Stimulated activated CD8-positive, alpha-beta memory T cell treated with anti-CD3 and anti-CD28 coated beads, Interleukin-15, amount 100 ng/mL, for 24 hours (primary cell): ENCODE data around the gene ATP6AP2.
"Not testable (repeated sequence)": the region's sequence is repeated elsewhere in the genome, so short reads cannot be mapped to it uniquely, and the experiment has no call there.

Experiments used
- DNase-seq: peaks from one replicate; pipeline ENCODE4 v3.0.0-alpha.2; 2020; ENCODE audit warnings: low read depth

ATP6AP2 gene, protein sequence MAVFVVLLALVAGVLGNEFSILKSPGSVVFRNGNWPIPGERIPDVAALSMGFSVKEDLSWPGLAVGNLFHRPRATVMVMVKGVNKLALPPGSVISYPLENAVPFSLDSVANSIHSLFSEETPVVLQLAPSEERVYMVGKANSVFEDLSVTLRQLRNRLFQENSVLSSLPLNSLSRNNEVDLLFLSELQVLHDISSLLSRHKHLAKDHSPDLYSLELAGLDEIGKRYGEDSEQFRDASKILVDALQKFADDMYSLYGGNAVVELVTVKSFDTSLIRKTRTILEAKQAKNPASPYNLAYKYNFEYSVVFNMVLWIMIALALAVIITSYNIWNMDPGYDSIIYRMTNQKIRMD

GRCh38 chrX:40580537-40581335, at the start of gene ATP6AP2:
Gene ATP6AP2, plus strand, starts transcription at chrX:40580970. Its CDS starts 96 bp downstream, at chrX:40581066.
- DNase-seq, result peak; percentile 52

DNA sequence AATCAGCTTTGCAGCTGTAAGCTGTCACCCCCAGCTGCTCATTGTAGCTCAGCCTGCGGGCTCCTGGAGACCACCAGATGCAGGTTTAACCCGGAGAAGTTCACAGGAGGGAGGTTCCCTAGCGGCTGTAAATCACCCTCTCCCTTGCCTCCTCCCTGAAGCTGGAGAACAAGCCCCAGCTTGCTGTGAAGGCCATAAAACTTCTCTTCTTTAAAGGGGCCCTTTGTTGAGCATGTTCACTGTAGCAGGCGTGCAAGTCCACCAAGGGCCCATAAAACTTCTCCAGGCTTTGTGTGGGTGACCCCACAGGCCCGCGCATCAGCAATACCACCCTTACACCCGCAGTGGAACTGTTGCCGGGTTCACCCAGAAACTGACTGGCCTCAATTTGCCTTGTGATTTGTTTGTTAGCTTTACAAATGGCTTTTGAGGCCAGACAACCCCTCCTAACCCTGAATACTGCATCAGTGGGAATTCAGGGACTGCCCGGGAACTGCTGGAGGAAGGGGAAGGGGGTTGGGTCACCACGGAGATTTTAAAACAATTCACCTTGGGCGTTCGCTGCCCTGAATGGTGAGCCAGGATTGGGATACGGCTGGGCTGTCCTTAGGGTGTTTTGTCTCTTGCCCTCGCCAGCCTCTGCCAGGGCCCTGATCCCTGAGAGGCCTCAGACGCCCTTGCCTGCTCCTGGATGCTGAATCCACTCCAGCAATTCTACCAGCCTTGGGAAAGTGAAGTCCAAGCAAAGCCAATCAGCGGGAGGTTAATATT, 49.5 kb upstream of the ATP6AP2 start:
- DNase-seq, result no peak

DNA sequence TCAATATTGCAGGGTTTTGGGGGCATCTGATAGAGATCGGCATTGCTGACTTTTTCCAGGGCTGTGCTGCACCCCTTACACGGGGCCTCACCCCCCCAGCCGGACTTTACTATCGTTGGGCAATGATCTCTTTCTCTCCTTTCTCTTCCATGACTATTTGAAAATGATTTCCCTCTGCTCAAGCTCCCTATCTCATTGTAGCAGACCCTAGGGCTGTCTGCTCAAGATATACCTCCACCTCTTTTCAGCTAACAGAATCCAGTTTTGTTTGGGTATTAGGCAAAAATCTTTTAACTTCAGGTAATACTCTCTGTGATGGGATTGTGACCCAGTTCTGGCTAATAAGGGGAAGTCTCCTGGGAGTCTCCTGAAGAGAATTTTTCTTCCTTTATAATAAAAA, 43.5 kb upstream of the ATP6AP2 start:
- DNase-seq, result no peak

DNA sequence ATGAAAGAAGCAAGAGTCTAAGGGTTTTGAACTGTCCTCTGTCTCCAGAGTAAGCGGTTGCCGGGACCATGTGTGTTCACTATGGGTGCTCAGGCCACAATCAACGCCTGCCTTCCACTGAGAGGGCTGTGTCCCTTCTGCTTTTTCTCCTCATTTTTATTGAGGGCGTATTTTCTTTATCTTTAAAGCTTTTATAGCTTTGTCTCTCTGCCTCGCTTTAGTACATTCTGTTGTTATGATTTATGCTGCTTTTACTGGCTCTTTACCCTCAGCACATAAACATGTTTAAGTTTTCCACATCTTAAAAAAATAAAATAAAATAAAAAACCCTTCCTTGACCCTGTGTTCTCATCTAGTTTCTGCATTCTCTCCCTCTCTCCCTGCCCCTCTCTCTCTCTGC, 42.4 kb upstream of the ATP6AP2 start:
- DNase-seq, result no peak

DNA sequence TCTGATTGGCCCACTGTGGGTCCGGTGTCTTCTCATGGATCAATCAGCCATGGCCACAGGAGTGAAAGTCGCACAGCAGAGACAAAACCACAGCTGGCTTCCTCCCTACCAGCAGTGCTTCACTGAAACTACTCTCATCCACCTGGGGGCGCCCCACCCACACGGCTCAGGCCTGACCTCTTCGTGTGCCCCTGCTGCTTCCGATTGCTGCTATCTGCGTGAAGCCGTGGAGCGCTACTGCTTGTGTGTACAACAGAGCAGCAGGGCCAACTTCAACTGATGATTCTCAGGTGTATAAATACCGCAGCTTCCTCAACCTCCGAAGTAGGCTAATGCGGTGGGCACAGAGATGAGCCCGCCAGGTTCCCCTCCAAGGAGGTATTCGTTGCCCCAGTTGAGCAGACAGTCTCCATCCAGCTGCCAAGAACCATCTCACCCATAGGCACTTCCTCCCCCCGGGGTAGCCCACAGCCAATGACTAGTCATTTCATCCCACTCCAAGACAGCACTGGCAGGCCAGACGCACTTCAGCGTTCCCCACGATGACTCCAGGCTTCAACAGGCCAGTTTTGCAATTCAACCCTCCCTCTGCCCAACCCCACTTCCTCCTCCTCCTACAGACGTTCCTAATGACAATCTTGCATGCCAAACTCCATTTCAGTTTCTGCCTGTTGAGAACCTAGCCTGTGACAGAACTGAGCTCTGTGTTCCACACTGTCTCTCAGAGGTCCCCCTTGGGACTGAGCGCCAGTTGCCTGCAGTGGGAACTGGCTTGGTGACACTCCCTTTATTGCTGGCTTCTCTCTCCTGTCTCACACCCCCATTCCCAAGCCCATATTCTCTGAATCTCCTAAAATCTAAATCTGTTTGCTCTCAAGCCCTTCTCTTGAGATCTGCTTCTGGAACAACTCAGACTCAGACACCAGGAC, 41.3 kb upstream of the ATP6AP2 start:
- DNase-seq, result peak; percentile 4

GRCh38 chrX:40542208-40542607, 38.6 kb upstream of the ATP6AP2 start:
- DNase-seq, result no peak

- DNase-seq, result no peak
These were observed 37.8 kb upstream of the ATP6AP2 start for GRCh38 chrX:40542972-40543371.

GRCh38 chrX:40543661-40544328, 37.0 kb upstream of the ATP6AP2 start:
- DNase-seq, result no peak

DNA sequence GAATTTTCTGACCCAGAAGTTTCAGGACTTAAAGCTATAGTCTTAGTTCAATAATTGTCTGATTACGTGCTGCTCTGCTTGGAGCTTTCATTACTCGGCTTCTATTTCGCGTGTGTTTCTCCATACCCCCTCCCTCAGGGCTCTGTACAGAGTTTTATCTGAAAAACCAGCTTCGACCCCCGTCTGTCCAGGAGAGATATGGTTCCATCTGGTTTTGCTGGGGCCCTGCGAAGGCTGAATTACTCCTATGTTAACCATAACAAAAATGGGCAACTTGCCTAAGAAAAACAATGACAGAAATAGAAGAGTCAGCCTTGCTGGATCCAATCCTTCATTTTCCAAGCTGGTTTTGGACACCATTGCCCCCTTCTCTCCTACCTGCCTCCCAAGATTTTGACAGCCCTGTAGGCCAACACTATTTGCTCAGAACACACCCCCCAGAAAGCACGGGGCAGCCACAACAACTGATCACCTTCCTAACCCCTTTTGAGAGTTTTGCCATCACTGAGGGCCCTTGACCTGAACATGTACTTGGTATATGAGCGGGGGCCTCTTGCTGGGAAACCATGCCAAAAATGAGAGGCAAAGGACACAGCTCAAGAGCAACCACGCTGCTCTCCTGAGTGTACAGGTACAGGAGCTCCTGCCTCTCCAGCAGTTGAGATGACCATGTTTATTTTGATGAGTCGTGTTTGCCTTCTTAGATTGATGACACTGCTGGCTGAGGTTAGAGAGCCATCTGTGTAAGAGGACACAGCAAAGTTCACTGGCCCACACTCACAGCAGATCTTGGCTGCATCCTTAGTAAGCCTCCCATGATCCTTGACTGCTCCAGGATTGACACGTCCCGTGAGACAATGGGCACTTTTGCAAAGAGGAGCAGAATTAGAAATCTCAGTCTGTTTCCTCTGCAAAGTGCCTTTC, 36.2 kb upstream of the ATP6AP2 start:
- no peak for DNase-seq

DNA sequence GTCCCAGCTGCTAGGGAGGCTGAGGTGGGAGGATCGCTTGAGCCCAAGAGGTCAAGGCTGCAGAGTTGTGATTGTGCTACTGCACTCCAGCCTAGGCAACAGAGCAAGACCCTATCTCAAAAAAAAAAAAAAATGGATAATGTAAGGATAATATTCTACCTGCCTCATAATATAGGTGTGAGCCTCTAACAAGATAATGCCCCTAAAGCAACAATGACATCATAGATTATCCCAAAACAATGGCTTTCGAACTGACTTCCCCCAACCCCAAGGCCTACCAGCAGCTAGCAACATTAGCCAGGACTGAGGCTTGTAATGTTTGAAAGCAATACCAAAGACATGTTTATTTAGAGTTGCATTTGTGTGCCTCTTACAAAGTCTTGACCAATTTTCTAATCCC, 33.9 kb upstream of the ATP6AP2 start:
- DNase-seq, result no peak

DNA sequence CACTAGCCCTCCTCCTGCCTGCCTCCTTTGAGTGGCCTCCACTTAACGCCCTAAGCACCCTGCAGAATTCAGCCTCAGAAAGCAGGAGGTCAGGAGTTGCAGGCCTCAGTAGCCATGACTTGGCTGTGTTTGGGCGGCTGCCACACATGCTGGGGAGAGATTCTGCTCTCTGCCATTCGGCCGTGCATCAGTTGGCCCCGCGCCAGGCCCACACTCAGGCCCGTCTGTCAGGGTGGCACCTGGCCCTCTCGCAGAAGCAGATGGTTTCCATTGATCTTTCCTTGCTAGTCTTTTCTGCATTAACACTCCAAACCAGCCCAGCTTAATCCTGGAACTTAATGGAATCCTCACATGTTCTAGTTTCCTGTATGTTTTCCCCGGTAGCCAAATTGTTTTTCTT, 30.7 kb upstream of the ATP6AP2 start:
- DNase-seq, result no peak

DNA sequence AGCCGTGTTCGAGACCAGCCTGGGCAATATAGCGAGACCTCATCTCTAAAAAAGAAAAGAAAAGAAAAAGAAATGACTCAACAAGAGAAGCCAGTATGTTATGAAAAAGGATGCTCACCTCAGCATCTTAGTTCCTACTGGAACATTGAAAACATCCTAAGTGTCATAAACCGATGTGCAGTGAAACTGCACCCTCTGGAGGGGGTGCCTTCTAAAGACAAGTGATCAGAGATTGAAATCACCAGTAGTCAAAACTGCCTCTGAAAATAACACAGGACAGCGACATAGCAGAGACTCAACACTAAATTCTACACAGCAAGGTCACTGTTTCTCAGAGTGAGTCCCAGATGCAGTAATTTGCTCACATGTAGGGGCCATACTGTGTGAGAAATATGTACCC, 28.0 kb upstream of the ATP6AP2 start:
- DNase-seq, result no peak

DNA sequence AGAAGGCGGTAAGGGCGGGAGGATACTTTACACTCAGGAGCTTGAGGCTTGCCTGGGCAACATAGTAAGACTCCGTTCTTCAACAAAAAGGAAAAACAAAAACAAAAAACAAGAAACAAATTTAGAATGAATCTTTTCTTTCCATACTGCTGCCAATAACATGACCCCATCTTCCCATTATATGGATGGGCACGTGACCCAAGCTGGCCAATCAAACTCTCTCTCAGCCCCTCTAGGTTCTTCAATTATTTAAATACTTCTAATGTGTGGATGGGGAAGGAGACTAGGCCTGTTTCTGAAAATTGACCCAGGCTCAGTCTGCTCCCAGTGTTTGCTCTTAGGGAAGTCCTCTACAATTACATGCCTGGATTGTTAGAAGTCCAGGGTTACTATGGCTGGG, 22.2 kb upstream of the ATP6AP2 start:
- DNase-seq, result no peak

- DNase-seq, result no peak
These were observed 17.0 kb upstream of the ATP6AP2 start for GRCh38 chrX:40563784-40564183.

DNA sequence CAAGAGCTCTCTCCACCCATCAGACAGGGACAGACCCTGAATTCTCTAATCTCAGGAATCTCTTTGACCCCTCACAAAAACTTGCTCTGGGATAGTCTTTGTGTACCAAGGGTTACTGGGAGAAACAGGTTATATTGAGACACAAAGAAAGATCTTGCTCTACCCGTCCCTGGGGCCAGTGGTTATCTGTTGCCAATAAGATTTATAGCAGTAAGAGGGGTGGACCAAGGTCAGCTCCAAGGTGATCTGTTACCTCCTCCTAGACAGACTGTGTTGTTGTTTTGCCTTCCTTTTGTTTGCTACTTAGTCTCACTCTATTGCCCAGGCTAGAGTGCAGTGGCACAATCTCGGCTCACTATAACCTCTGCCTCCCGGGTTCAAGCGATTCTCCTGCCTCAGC, 16.3 kb upstream of the ATP6AP2 start:
- DNase-seq, result no peak

DNA sequence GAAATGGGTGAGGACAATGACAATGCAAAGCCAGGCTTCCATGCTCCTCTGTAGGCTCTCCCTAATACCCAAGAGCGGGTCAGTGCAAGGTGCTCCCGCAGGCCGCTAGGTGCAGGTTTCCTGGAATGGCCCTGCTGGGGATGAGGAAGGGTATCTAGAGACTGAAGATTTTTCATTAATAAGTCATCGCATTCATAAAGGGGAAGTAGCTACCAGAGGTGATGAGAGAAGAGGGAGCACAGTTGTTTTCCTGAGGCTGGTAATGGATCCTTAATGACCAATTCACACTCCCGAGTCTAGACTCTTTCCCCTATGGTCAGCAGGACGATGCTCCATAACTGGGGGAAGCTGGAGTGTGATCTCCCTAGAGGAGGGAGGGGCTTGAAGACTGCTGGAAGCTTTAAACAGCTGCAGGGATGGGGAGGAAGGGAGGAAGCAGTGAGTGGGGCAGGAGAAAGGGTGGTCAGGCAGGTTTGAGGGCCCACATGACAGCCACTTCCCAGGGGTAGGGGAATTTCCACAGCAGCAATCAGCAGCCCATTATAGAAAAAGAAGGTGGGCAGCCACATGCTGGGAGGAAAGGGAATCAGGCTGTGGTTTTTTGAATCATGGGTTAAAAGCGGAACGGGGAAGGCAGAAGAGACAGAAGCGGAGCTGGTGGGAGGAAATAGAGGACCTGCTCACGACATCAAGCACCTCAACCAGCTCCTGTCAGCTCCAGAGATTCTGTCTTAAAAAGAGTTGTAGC, 10.2 kb upstream of the ATP6AP2 start:
- no peak for DNase-seq

GRCh38 chrX:40571164-40571563, 9.6 kb upstream of the ATP6AP2 start:
- DNase-seq, result not testable (repeated sequence)

DNA sequence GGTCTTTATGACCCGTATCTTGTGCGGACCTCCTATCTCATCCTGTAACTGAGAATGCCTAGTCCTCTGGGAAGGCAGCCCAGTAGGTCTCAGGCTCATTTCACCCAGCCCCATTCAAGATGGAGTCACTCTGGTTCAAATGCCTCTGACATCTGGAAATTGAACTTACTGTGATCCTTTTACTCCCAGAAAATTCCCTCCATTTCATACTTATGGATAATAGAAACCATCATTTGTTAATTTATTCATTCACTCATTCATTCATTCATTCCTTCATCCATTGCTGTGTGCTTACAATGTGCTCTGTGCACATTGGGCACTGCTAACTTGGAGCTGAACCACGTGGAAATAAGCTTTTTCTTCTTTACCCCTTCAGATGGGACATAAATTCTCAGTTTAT, 9.2 kb upstream of the ATP6AP2 start:
- no peak for DNase-seq

DNA sequence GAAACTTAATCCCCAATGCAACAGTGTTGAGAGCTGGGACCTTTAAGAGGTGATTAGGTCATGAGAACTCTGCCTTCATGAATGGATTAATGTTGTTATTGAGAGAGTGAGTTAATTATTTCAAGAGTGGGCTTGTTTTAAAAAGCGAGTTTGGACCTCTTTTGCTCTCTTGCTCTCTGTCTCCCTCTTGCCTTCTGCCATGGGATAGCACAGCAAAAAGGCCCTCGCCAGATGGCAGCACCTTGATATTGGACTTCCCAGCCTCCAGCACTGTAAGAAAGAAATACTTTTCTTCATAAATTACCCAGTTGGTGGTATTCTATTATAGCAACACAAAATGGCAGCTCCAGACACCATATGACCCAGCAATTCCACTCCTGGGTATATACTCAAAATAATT, 7.0 kb upstream of the ATP6AP2 start:
- DNase-seq, result no peak
